HepG2 (cell line): ENCODE measurements around the gene MARCHF4.
"Not testable (repeated sequence)": the region's sequence is repeated elsewhere in the genome, so short reads cannot be mapped to it uniquely, and the experiment has no call there.

Experiments used
- ARNT ChIP-seq: fragments of 450-650 bp; IDR thresholded peaks from 2 replicates; pipeline ENCODE4 v1.6.1; 2017
- BORCS8-MEF2B ChIP-seq: sonication (generic); formaldehyde crosslinking; IDR thresholded peaks from 2 replicates; pipeline ENCODE4 v1.8.0; 2022; ENCODE audit warnings: mild to moderate bottlenecking, missing genetic modification reagents
- KLF16 ChIP-seq, 2 experiments: sonication (generic) in 1 of 2; formaldehyde crosslinking in 1 of 2; IDR thresholded peaks; 2 replicates each; pipeline versions ENCODE4 v1.6.1 to v1.8.0; 2016 to 2023; ENCODE audit warnings: missing genetic modification reagents in 2 of 2, missing compliant biosample characterization in 1 of 2
- RAD21 ChIP-seq: fragments of 450-650 bp; formaldehyde crosslinking; IDR thresholded peaks from 2 replicates; pipeline ENCODE4 v1.5.0; 2020; ENCODE audit warnings: mild to moderate bottlenecking
- XRCC5 ChIP-seq: fragments of 200-400 bp; formaldehyde crosslinking; optimal IDR thresholded peaks from 2 replicates; pipeline ENCODE3; 2017; ENCODE audit warnings: mild to moderate bottlenecking, low read length
- ZBTB42 ChIP-seq: sonication (generic); formaldehyde crosslinking; IDR thresholded peaks from 2 replicates; pipeline ENCODE4 v1.5.0; 2020; ENCODE audit warnings: mild to moderate bottlenecking, missing genetic modification reagents
- ZNF160 ChIP-seq: sonication (generic); formaldehyde crosslinking; IDR thresholded peaks from 2 replicates; pipeline ENCODE4 v1.8.0; 2022; ENCODE audit warnings: mild to moderate bottlenecking, inconsistent platforms, missing genetic modification reagents
- ZSCAN20 ChIP-seq: sonication (generic); formaldehyde crosslinking; IDR thresholded peaks from 2 replicates; pipeline ENCODE4 v1.4.0; 2020; ENCODE audit warnings: missing genetic modification reagents, mild to moderate bottlenecking, borderline replicate concordance
- TF ChIP-seq, protein P1 (sequence below): sonication (generic); formaldehyde crosslinking; IDR thresholded peaks from 2 replicates; pipeline ENCODE4 v1.5.0; 2020; ENCODE audit warnings: mild to moderate bottlenecking, missing genetic modification reagents, moderate library complexity
- TF ChIP-seq, protein P2 (sequence below): sonication (generic); formaldehyde crosslinking; IDR thresholded peaks from 2 replicates; pipeline ENCODE4 v1.9.0; 2021; ENCODE audit warnings: missing genetic modification reagents, borderline replicate concordance
- TF ChIP-seq, protein P3 (sequence below): sonication (generic); formaldehyde crosslinking; IDR thresholded peaks from 2 replicates; pipeline ENCODE4 v1.4.0; 2020; ENCODE audit warnings: low read depth, mild to moderate bottlenecking, missing genetic modification reagents
- TF ChIP-seq, protein P4 (sequence below): sonication (generic); formaldehyde crosslinking; IDR thresholded peaks from 2 replicates; pipeline ENCODE4 v1.8.0; 2023; ENCODE audit warnings: mild to moderate bottlenecking, missing genetic modification reagents
- TF ChIP-seq, protein P5 (sequence below): sonication (generic); formaldehyde crosslinking; IDR thresholded peaks from 2 replicates; pipeline ENCODE4 v1.4.0; 2020; ENCODE audit warnings: missing genetic modification reagents, borderline replicate concordance

DNA sequence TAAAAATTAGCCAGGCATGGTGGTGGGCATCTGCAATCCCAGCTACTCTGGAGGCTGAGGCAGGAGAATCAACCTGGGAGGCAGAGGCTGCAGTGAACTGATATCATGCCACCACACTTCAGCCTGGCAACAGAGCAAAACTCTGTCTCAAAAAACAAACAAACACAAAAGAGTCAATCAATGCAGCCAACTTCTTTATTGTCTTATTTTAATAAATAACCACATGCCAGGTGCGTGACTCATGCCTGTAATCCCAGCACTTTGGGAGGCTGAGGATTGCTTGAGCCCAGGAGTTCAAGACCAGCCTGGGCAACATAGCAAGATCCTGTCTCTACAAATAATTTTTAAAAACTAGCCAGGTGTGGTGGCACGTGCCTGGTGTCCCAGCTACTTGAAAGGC lies 12.1 kb upstream of the MARCHF4 start:
- not testable (repeated sequence) for TF ChIP-seq ZBTB42 (CRISPR knock-in tag); ARNT; XRCC5; ZNF160; KLF16 (CRISPR knock-in tag; IDR thresholded peaks at IDR 0.05); BORCS8-MEF2B (CRISPR knock-in tag); RAD21 (CRISPR knock-in tag); ZSCAN20 (CRISPR knock-in tag)
- TF ChIP-seq, protein P1, sequence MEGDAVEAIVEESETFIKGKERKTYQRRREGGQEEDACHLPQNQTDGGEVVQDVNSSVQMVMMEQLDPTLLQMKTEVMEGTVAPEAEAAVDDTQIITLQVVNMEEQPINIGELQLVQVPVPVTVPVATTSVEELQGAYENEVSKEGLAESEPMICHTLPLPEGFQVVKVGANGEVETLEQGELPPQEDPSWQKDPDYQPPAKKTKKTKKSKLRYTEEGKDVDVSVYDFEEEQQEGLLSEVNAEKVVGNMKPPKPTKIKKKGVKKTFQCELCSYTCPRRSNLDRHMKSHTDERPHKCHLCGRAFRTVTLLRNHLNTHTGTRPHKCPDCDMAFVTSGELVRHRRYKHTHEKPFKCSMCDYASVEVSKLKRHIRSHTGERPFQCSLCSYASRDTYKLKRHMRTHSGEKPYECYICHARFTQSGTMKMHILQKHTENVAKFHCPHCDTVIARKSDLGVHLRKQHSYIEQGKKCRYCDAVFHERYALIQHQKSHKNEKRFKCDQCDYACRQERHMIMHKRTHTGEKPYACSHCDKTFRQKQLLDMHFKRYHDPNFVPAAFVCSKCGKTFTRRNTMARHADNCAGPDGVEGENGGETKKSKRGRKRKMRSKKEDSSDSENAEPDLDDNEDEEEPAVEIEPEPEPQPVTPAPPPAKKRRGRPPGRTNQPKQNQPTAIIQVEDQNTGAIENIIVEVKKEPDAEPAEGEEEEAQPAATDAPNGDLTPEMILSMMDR (CRISPR knock-in tag): not testable (repeated sequence)
- TF ChIP-seq, protein P2, sequence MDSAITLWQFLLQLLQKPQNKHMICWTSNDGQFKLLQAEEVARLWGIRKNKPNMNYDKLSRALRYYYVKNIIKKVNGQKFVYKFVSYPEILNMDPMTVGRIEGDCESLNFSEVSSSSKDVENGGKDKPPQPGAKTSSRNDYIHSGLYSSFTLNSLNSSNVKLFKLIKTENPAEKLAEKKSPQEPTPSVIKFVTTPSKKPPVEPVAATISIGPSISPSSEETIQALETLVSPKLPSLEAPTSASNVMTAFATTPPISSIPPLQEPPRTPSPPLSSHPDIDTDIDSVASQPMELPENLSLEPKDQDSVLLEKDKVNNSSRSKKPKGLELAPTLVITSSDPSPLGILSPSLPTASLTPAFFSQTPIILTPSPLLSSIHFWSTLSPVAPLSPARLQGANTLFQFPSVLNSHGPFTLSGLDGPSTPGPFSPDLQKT (CRISPR knock-in tag): not testable (repeated sequence)
- TF ChIP-seq, protein P3, sequence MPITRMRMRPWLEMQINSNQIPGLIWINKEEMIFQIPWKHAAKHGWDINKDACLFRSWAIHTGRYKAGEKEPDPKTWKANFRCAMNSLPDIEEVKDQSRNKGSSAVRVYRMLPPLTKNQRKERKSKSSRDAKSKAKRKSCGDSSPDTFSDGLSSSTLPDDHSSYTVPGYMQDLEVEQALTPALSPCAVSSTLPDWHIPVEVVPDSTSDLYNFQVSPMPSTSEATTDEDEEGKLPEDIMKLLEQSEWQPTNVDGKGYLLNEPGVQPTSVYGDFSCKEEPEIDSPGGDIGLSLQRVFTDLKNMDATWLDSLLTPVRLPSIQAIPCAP (CRISPR knock-in tag): not testable (repeated sequence)
- TF ChIP-seq, protein P4, sequence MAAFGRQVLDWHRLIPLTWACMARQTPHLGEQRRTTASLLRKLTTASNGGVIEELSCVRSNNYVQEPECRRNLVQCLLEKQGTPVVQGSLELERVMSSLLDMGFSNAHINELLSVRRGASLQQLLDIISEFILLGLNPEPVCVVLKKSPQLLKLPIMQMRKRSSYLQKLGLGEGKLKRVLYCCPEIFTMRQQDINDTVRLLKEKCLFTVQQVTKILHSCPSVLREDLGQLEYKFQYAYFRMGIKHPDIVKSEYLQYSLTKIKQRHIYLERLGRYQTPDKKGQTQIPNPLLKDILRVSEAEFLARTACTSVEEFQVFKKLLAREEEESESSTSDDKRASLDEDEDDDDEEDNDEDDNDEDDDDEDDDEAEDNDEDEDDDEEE (CRISPR knock-in tag): not testable (repeated sequence)
- TF ChIP-seq, protein P5, sequence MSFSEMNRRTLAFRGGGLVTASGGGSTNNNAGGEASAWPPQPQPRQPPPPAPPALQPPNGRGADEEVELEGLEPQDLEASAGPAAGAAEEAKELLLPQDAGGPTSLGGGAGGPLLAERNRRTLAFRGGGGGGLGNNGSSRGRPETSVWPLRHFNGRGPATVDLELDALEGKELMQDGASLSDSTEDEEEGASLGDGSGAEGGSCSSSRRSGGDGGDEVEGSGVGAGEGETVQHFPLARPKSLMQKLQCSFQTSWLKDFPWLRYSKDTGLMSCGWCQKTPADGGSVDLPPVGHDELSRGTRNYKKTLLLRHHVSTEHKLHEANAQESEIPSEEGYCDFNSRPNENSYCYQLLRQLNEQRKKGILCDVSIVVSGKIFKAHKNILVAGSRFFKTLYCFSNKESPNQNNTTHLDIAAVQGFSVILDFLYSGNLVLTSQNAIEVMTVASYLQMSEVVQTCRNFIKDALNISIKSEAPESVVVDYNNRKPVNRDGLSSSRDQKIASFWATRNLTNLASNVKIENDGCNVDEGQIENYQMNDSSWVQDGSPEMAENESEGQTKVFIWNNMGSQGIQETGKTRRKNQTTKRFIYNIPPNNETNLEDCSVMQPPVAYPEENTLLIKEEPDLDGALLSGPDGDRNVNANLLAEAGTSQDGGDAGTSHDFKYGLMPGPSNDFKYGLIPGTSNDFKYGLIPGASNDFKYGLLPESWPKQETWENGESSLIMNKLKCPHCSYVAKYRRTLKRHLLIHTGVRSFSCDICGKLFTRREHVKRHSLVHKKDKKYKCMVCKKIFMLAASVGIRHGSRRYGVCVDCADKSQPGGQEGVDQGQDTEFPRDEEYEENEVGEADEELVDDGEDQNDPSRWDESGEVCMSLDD (CRISPR knock-in tag): not testable (repeated sequence)
